Epithelial cell of umbilical artery (primary cell): ENCODE data around the gene ITGAD. TPM values are rescaled to one million over a fixed set of nuclear protein-coding genes. Genes with fewer than 3 reads are reported as not detected.

Experiments used
- total RNA-seq: library from RNA; depleted of rRNA; stranded (reverse); fragments of >200 nt; gene quantifications from 2 replicates; pipeline ENCODE4 v1.2.3, GENCODE V29; 2014

Gene ITGAD
- total RNA-seq = not detected in 2 replicates

GRCh38 chr16:31393056-31393455 lies at the start of gene ITGAD:
Gene ITGAD (plus strand): TSS chr16:31393335. CDS start chr16:31393361, 26 bp downstream.

GRCh38 chr16:31354394-31355291 lies 38.5 kb upstream of the ITGAD start, which contains the start of gene ITGAX:
Gene ITGAX (plus strand): TSS chr16:31355176. CDS start chr16:31355255, 79 bp downstream.

GRCh38 chr16:31428279-31428597 lies 35.1 kb downstream of the ITGAD start, which contains the start of gene COX6A2:
Gene COX6A2 (minus strand): TSS chr16:31428360. CDS start chr16:31428325, 35 bp downstream.

GRCh38 chr16:31458844-31459686 lies 65.9 kb downstream of the ITGAD start, which contains the start of gene ARMC5:
Gene ARMC5 (plus strand): TSS chr16:31459501. CDS start chr16:31459525, 24 bp downstream.

GRCh38 chr16:31471875-31472708 lies 79.0 kb downstream of the ITGAD start, which contains the start of gene TGFB1I1:
Gene TGFB1I1 (plus strand): TSS chr16:31472152. CDS start chr16:31472189, 37 bp downstream.

Other genes with a start within 250 kb of the ITGAD start
- 0.32 and 1.5 TPM in 2 replicates for gene PRSS36, start 243.3 kb upstream of the ITGAD start, total RNA-seq
- gene FUS, start 213.2 kb upstream of the ITGAD start, total RNA-seq = 59.9 and 74.4 TPM in 2 replicates
- 41.6 and 95.5 TPM in 2 replicates for gene PYCARD, start 190.6 kb upstream of the ITGAD start, total RNA-seq
- not detected in 2 replicates for gene TRIM72, start 179.2 kb upstream of the ITGAD start, total RNA-seq
- gene PYDC1, start 176.2 kb upstream of the ITGAD start, total RNA-seq = not detected in 2 replicates
- not detected in 2 replicates for gene ITGAM, start 133.4 kb upstream of the ITGAD start, total RNA-seq
- gene ITGAX, start 38.2 kb upstream of the ITGAD start, total RNA-seq = 0.76 and 1.3 TPM in 2 replicates
- gene COX6A2, start 35.0 kb downstream of the ITGAD start, total RNA-seq = not detected in 2 replicates
- gene ZNF843, start 49.5 kb downstream of the ITGAD start, total RNA-seq = under 0.01 and 0.15 TPM in 2 replicates
- 10.9 and 13.0 TPM in 2 replicates for gene ARMC5, start 66.2 kb downstream of the ITGAD start, total RNA-seq
- gene TGFB1I1, start 78.8 kb downstream of the ITGAD start, total RNA-seq = 24.8 and 42.6 TPM in 2 replicates
- not detected in 2 replicates for gene SLC5A2, start 89.8 kb downstream of the ITGAD start, total RNA-seq
- gene RUSF1, start 115.1 kb downstream of the ITGAD start, total RNA-seq = 27.7 and 42.6 TPM in 2 replicates
- not detected in 2 replicates for gene AHSP, start 134.6 kb downstream of the ITGAD start, total RNA-seq